ENCODE data around the gene TTPAL.

Gene TTPAL

GRCh38 chr20:44442298-44443070 is 33.2 kb upstream of the TTPAL start:
- no peak for DNase-seq

GRCh38 chr20:44445742-44446710 is 29.6 kb upstream of the TTPAL start:
- DNase-seq: no peak

- no peak for DNase-seq
Measured at GRCh38 chr20:44447827-44448419, 27.8 kb upstream of the TTPAL start.

GRCh38 chr20:44448753-44449546 is 26.7 kb upstream of the TTPAL start:
- DNase-seq: no peak

DNA sequence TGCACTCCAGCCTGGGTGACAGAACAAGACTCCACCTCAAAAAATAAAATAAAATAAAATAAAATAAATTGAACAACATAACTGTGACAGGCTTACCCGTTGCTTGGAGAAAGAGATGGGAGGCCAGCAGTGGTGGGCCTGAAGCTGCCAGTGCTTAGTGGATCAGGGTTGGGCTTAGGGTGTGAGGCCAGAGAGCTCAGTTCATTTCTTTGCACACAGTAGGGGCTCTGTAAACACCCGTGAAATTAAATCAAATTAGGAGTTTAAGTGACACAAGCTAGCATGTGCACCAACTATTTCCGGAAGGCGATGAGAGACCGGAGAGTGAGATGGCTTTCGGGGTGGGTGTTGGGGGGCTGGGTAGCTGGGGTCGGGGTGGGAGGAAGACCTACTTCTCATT is 25.8 kb upstream of the TTPAL start:
- DNase-seq: no peak

- no peak for DNase-seq
Measured at GRCh38 chr20:44450281-44450889, 25.3 kb upstream of the TTPAL start.

GRCh38 chr20:44450903-44451450 is 24.7 kb upstream of the TTPAL start:
- no peak for DNase-seq

GRCh38 chr20:44454306-44454963 is 21.2 kb upstream of the TTPAL start:
- no peak for DNase-seq

GRCh38 chr20:44455126-44455525 is 20.5 kb upstream of the TTPAL start:
- no peak for DNase-seq

GRCh38 chr20:44456611-44457010 is 19.1 kb upstream of the TTPAL start:
- DNase-seq: no peak

GRCh38 chr20:44457016-44457415 is 18.7 kb upstream of the TTPAL start:
- no peak for DNase-seq

DNA sequence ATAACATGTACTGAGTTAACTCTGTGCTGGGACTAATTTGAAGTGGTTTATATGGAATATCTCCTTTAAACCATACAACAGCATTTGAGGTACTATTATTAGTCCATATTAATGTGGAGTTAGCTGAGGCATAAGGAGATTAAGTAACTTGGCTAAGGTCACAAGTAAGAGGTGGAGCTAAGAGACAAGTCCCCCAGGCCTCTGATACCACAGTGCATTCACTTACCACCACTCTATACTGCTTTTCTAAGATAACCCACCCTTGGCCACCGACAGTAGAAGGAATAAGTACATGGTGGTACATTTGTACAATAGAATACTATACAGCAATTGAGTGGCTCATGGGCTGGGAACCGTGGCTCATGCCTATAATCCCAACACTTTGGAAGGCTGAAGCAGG is 16.4 kb upstream of the TTPAL start:
- no peak for DNase-seq

DNA sequence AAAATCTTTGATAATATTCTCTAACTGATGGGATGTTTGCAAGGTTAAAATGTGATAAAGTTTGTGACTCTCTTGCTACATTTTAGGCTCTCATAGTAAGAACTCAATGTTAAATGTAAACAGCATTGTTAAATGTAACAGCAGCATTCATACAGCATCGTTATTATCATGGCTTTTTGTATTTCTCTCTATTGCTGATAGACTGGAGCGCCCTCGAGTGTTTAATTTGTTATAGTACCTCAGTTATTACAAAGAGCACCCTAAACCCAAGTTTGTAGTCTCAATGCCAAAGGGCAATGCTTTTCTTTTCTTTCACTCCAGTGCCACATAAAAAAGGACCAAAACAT is 14.9 kb upstream of the TTPAL start:
- no peak for DNase-seq

- no peak for DNase-seq
Measured at GRCh38 chr20:44461142-44461802, 14.4 kb upstream of the TTPAL start.

DNA sequence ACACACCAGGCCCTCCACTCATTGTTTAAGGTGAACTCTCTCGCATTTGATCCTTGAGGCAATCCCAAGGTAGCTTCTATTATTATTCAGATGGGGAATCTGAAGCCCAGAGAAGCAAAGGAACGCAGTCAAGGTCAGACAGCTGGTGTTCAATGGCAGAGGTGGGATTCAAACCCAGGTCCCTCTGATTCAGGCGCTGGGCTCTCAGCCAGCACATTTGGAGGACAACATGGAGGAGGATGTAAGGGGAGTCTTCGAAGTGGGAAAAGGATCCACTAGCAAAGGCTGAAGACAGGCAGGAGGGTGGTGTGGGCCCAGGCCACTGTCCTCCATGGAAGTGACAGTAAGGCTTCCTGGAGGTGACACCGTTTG is 13.9 kb upstream of the TTPAL start:
- no peak for DNase-seq

- no peak for DNase-seq
Measured at GRCh38 chr20:44463466-44463865, 12.2 kb upstream of the TTPAL start.

DNA sequence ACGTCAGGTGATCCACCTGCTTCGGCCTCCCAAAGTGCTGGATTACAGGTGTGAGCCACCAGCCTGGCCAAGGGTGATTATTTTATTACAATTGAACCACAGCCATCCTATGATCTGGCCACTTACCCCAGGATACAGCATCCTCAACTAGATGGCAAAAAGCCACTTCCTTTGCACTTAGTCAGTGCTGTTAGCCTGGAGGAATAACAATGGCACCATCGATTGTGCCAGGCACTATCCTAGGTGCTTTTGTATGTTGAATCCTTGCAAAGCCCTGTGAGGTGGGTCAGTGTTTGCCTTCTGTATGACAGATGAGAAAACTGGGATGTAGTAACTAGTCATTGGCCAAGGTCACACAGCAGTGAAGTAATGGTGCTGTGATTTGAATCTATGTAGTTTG is 11.2 kb upstream of the TTPAL start:
- DNase-seq: no peak

- DNase-seq: no peak
Measured at GRCh38 chr20:44465001-44465560, 10.6 kb upstream of the TTPAL start.

DNA sequence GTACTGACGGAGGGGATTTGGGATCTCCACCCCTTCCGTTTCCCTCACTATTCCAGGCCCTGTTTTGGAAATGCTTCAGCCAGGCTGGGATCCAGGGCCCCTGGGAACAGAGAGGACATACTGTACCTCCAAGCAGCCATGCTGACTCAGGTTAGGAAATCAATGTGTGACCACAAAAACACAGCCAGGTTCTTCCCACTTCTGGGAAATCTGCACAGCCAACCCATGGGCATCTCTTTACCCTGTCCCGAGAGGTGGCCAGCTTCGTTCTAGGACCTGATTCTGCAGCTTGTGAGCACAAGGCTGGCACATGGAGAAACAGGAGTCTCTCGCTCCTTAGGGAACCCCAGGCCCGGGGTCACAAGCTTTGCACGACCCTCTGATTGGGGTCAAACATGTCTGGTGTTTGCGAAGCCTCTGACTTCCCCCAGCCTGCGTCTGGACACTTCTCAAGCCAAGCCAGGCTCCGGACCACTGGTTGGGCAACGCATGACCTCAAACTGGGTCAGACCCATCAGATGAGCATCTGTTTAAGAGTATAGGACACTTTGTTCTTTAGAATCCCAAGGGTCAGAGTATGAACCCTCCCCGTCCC is 8.3 kb upstream of the TTPAL start:
- no peak for DNase-seq

- no peak for DNase-seq
Measured at GRCh38 chr20:44468044-44468782, 7.5 kb upstream of the TTPAL start.
